A673 (cell line): ENCODE measurements around the gene ETFA. TPM values are rescaled to one million over a fixed set of nuclear protein-coding genes. Genes with fewer than 3 reads are reported as not detected.

Experiments
- BruUV-seq: library from RNA; stranded (reverse); fragments of 400-500 nt; replicated peaks from 2 replicates; lab custom pipeline; 2021; lab: Mats Ljungman, UMichigan
- CTCF ChIA-PET: fragments of 300-600 bp; sonication (Branson Sonifier 250); formaldehyde crosslinking; loops from one replicate; lab custom pipeline; 2022; ENCODE audit warnings: antibody characterized with exemption; lab: Charles Lee
- POLR2A ChIA-PET: fragments of 300-600 bp; sonication (Branson Sonifier 250); formaldehyde crosslinking; loops from one replicate; lab custom pipeline; 2022; ENCODE audit warnings: antibody characterized with exemption; ENCODE audit not compliant: low non-redundant PET; lab: Charles Lee
- DNase-seq: peaks from one replicate; pipeline ENCODE4 v3.0.0-alpha.2; 2015; ENCODE audit warnings: low spot score
- H3K27ac ChIP-seq: fragments of 200-600 bp; sonication (generic); 2 replicates; pipeline ENCODE4 v1.5.1; 2016; ENCODE audit warnings: mixed run types, low read depth, mild to moderate bottlenecking, mixed read lengths, antibody characterized with exemption, low read length; ENCODE audit not compliant: poor library complexity, severe bottlenecking
- H3K27me3 ChIP-seq: fragments of 200-600 bp; sonication (generic); replicated peaks from 2 replicates; pipeline ENCODE4 v1.6.1; 2017; ENCODE audit warnings: mixed run types, low read depth, mild to moderate bottlenecking, mixed read lengths, antibody characterized with exemption, low read length; ENCODE audit not compliant: insufficient read depth, poor library complexity
- H3K36me3 ChIP-seq: fragments of 200-600 bp; sonication (generic); 2 replicates; pipeline ENCODE4 v1.6.1; 2016; ENCODE audit warnings: mixed run types, mild to moderate bottlenecking, mixed read lengths, antibody characterized with exemption, low read length; ENCODE audit not compliant: insufficient read depth, poor library complexity, severe bottlenecking
- H3K4me1 ChIP-seq: fragments of 200-600 bp; sonication (generic); 2 replicates; pipeline ENCODE4 v1.6.1; 2017; ENCODE audit warnings: mixed run types, mild to moderate bottlenecking, mixed read lengths, antibody characterized with exemption, low read length; ENCODE audit not compliant: insufficient read depth, poor library complexity, severe bottlenecking
- H3K4me3 ChIP-seq: fragments of 200-600 bp; sonication (generic); 2 replicates; pipeline ENCODE4 v1.5.1; 2016; ENCODE audit warnings: low read depth, mixed run types, mild to moderate bottlenecking, mixed read lengths, low read length; ENCODE audit not compliant: poor library complexity, severe bottlenecking
- H3K9me3 ChIP-seq: fragments of 200-600 bp; sonication (generic); 2 replicates; pipeline ENCODE4 v1.6.1; 2016; ENCODE audit warnings: mixed run types, low read depth, mild to moderate bottlenecking, mixed read lengths, antibody characterized with exemption, low read length; ENCODE audit not compliant: poor library complexity, severe bottlenecking
- CTCF ChIP-seq: fragments of 300-800, 200-600 bp; sonication (generic); conservative IDR thresholded peaks from 2 replicates; pipeline ENCODE4 v1.5.1; 2017; ENCODE audit warnings: low read depth, mild to moderate bottlenecking, antibody characterized with exemption, low read length, moderate library complexity, mixed read lengths
- EZH2 ChIP-seq: fragments of 200-600 bp; sonication (generic); IDR thresholded peaks from 2 replicates; pipeline ENCODE4 v1.6.1; 2017; ENCODE audit warnings: borderline replicate concordance, low read depth, mild to moderate bottlenecking, mixed read lengths, antibody characterized with exemption, low read length; ENCODE audit not compliant: poor library complexity, severe bottlenecking
- intact Hi-C: fragments of 100-400 bp; cut with micrococcal nuclease; formaldehyde crosslinking; loops from one replicate; pipeline ENCODE4 v1.10.0; 2022; ENCODE audit not compliant: unreplicated experiment
- total RNA-seq: library from RNA; stranded (reverse); gene quantifications from 2 replicates; pipeline ENCODE4 v1.2.3, GENCODE V29; 2021

The ETFA gene
- total RNA-seq, 1 experiment from 2014 or later = 133 TPM

DNA sequence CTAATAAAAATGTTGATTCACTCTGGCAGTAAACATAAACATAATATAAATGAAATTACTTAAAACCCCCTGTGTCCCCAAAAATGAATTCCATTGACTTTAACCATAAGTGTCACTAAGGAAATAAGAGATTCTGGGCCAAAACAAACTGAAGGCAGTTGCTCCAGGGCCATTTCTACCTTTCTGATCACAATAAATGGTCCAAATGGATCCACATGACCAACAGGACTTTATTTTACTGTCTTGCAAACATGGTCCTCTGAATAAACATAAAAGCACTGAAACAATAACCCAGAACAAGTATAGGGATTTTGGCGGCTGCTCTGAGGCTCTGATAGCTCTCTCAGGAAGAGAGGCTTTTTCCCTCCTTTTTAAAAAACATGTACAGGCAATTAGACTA, 77.3 kb downstream of the ETFA start:
- TF ChIP-seq CTCF = no peak
- no peak for TF ChIP-seq EZH2
- no peaks in the 10 kb centered on the region for H3K9me3 ChIP-seq
- BruUV-seq = no TSS peak
- DNase-seq = no peak
- ChIA-PET CTCF (no interaction called here), POLR2A (no interaction called here)
- no peaks in the 10 kb centered on the region for H3K36me3 ChIP-seq
- H3K4me3 ChIP-seq = no peak overlapping the region
- no peaks in the 10 kb centered on the region for H3K27me3 ChIP-seq
- no peak overlapping the region for H3K27ac ChIP-seq
- intact Hi-C loops = no loop called here
- H3K4me1 ChIP-seq = peaks cover 4% of the 10 kb centered on the region

DNA sequence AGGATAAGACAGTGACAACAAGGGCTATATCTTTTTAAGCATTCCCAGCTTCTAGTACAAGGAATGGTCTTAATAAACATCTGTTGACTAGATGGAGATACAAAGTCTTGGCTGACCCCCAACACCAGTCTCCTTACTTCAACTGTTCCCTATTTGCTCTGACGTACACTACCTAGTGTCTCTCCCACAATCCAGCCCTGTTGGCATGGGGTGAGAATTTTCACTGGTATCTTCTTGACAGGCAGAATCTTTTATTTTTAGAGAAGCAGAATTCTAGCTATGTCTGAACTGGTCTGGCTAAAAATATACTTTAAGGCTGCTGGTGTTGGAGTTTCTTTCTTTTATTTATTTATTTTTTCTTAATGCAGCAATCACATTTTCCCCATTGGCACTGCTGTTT, 82.0 kb downstream of the ETFA start:
- Histone ChIP-seq H3K27ac (no peak overlapping the region), H3K27me3 (no peaks in the 10 kb centered on the region), H3K4me3 (no peak overlapping the region), H3K36me3 (no peaks in the 10 kb centered on the region), H3K4me1 (no peaks in the 10 kb centered on the region), H3K9me3 (no peaks in the 10 kb centered on the region)
- no peak for TF ChIP-seq EZH2
- TF ChIP-seq CTCF = no peak
- BruUV-seq = no TSS peak
- no peak for DNase-seq
- POLR2A ChIA-PET = no interaction called here
- intact Hi-C loops = no loop called here
- CTCF ChIA-PET = no interaction called here

GRCh38 chr15:76223521-76223920, 87.7 kb downstream of the ETFA start:
- POLR2A ChIA-PET = interaction anchor here (0.7 kb wide), 1 partner anchor 8 kb away, joined by 3 read pairs; no protein-coding TSS in a partner anchor
- TF ChIP-seq EZH2 (no peak), CTCF (no peak)
- CTCF ChIA-PET = no interaction called here

More at GRCh38 chr15:76223521-76223920, 87.7 kb downstream of the ETFA start:
- intact Hi-C loops = no loop called here
- no peak for DNase-seq
- H3K4me3 ChIP-seq = no peak overlapping the region
- no peaks in the 10 kb centered on the region for H3K4me1 ChIP-seq
- BruUV-seq = no TSS peak
- H3K9me3 ChIP-seq = no peaks in the 10 kb centered on the region
- no peaks in the 10 kb centered on the region for H3K36me3 ChIP-seq
- H3K27me3 ChIP-seq = no peaks in the 10 kb centered on the region
- H3K27ac ChIP-seq = no peak overlapping the region
